T-helper 1 cell treated with Interleukin-12 subunit alpha and Interleukin-12 subunit beta and Interleukin-4 antibody, amounts not matched to agents 30 μg/mL and 1 μg/mL, for 36 hours (primary cell): ENCODE data around the gene BMPER.

ENCODE experiments used
- H3K27ac Mint-ChIP-seq: one replicate; pipeline ENCODE4 v1.8.0; 2021; ENCODE audit warnings: mild to moderate bottlenecking, mixed read lengths
- H3K27me3 Mint-ChIP-seq: one replicate; pipeline ENCODE4 v1.8.0; 2021; ENCODE audit warnings: low read depth, mixed read lengths
- H3K36me3 Mint-ChIP-seq: one replicate; pipeline ENCODE4 v1.8.0; 2021; ENCODE audit warnings: low read depth, mixed read lengths
- H3K4me1 Mint-ChIP-seq: one replicate; pipeline ENCODE4 v1.8.0; 2021; ENCODE audit warnings: low read depth, mixed read lengths
- H3K4me3 Mint-ChIP-seq: one replicate; pipeline ENCODE4 v1.8.0; 2021; ENCODE audit warnings: mild to moderate bottlenecking, moderate library complexity, mixed read lengths
- H3K9me3 Mint-ChIP-seq: one replicate; pipeline ENCODE4 v1.8.0; 2021; ENCODE audit warnings: mixed read lengths

Gene BMPER

GRCh38 chr7:33905389-33906032, at the start of gene BMPER:
BMPER (plus strand) TSS chr7:33905539; CDS start chr7:33905614, 75 bp downstream.
- Mint-ChIP-seq H3K36me3 (no peaks in the 10 kb centered on the region), H3K27ac (no peak within 1 kb of the TSS), H3K4me3 (no peak within 1 kb of the TSS), H3K4me1 (peaks cover 2% of the 10 kb centered on the region), H3K9me3 (no peaks in the 10 kb centered on the region), H3K27me3 (peaks cover 69% of the 10 kb centered on the region)

- H3K4me1 Mint-ChIP-seq, result no peaks in the 10 kb centered on the region
- no peaks in the 10 kb centered on the region for H3K9me3 Mint-ChIP-seq
- H3K36me3 Mint-ChIP-seq, result no peaks in the 10 kb centered on the region
- H3K4me3 Mint-ChIP-seq, result no peak overlapping the region
- no peak overlapping the region for H3K27ac Mint-ChIP-seq
- H3K27me3 Mint-ChIP-seq, result no peaks in the 10 kb centered on the region
Observed at GRCh38 chr7:33861947-33862346, 43.4 kb upstream of the BMPER start.

GRCh38 chr7:33862946-33863814, 42.2 kb upstream of the BMPER start:
- Mint-ChIP-seq H3K9me3 (no peaks in the 10 kb centered on the region), H3K27me3 (no peaks in the 10 kb centered on the region), H3K36me3 (no peaks in the 10 kb centered on the region), H3K4me3 (no peak overlapping the region), H3K27ac (no peak overlapping the region), H3K4me1 (no peaks in the 10 kb centered on the region)

- Mint-ChIP-seq H3K4me3 (no peak overlapping the region), H3K36me3 (no peaks in the 10 kb centered on the region), H3K27ac (no peak overlapping the region), H3K27me3 (no peaks in the 10 kb centered on the region), H3K9me3 (no peaks in the 10 kb centered on the region), H3K4me1 (no peaks in the 10 kb centered on the region)
Observed at GRCh38 chr7:33868166-33868565, 37.2 kb upstream of the BMPER start.

- H3K27me3 Mint-ChIP-seq, result no peaks in the 10 kb centered on the region
- no peak overlapping the region for H3K27ac Mint-ChIP-seq
- H3K9me3 Mint-ChIP-seq, result no peaks in the 10 kb centered on the region
- no peaks in the 10 kb centered on the region for H3K36me3 Mint-ChIP-seq
- H3K4me3 Mint-ChIP-seq, result no peak overlapping the region
- no peaks in the 10 kb centered on the region for H3K4me1 Mint-ChIP-seq
Observed at GRCh38 chr7:33869176-33869575, 36.2 kb upstream of the BMPER start.

- H3K27ac Mint-ChIP-seq, result no peak overlapping the region
- H3K27me3 Mint-ChIP-seq, result no peaks in the 10 kb centered on the region
- no peaks in the 10 kb centered on the region for H3K9me3 Mint-ChIP-seq
- no peak overlapping the region for H3K4me3 Mint-ChIP-seq
- no peaks in the 10 kb centered on the region for H3K4me1 Mint-ChIP-seq
- no peaks in the 10 kb centered on the region for H3K36me3 Mint-ChIP-seq
Observed at GRCh38 chr7:33870120-33870519, 35.2 kb upstream of the BMPER start.

GRCh38 chr7:33872870-33873269, 32.5 kb upstream of the BMPER start:
- Mint-ChIP-seq H3K9me3 (no peaks in the 10 kb centered on the region), H3K4me1 (no peaks in the 10 kb centered on the region), H3K27ac (no peak overlapping the region), H3K36me3 (no peaks in the 10 kb centered on the region), H3K27me3 (peaks cover 5% of the 10 kb centered on the region), H3K4me3 (no peak overlapping the region)

- no peaks in the 10 kb centered on the region for H3K9me3 Mint-ChIP-seq
Observed at GRCh38 chr7:33873518-33873917, 31.8 kb upstream of the BMPER start.

DNA sequence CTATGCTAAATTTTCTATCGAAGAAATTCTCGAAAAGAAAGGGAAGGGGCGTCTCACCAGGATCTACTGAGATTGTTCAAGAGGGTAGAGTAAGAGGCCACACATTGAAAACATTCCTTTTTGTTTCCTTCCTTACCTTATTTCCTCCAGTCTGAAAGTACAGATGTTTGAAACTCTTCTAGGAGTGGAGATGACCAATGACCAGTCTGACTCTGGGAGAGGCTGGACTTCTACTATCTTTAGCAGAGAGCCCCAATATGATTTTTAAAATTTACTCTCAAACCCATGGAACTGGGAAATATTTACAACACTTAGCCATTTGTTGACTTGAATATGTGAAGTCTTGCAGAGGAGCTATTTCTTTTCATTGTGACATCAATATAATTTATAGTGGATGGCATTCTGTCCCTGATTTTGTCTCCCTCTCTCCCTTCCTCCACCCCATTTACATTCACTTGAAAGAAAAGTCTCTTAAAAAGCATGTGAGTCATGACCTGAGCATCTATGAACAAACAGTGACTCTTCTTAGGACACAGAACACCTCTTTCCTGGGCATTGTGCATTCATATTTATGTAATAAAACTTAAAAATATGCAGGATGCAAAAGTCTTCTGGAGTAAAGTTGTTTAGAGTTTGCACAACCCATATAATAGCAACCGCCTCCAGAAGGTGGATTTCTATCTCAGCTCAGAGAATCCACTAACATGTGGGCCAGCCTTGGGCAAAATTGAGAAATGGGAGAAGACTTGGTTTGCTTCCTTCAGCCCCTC, 31.2 kb upstream of the BMPER start:
- Mint-ChIP-seq H3K9me3 (no peaks in the 10 kb centered on the region), H3K4me1 (no peaks in the 10 kb centered on the region), H3K27ac (no peak overlapping the region), H3K36me3 (no peaks in the 10 kb centered on the region), H3K27me3 (peaks cover 5% of the 10 kb centered on the region), H3K4me3 (no peak overlapping the region)

More at GRCh38 chr7:33873518-33873917, 31.8 kb upstream of the BMPER start:
- Mint-ChIP-seq H3K27me3 (peaks cover 5% of the 10 kb centered on the region), H3K4me1 (no peaks in the 10 kb centered on the region), H3K27ac (no peak overlapping the region), H3K36me3 (no peaks in the 10 kb centered on the region), H3K4me3 (no peak overlapping the region)

GRCh38 chr7:33874943-33875342, 30.4 kb upstream of the BMPER start:
- peaks cover 5% of the 10 kb centered on the region for H3K27me3 Mint-ChIP-seq
- H3K4me1 Mint-ChIP-seq, result no peaks in the 10 kb centered on the region
- no peaks in the 10 kb centered on the region for H3K36me3 Mint-ChIP-seq
- no peaks in the 10 kb centered on the region for H3K9me3 Mint-ChIP-seq
- H3K27ac Mint-ChIP-seq, result no peak overlapping the region
- no peak overlapping the region for H3K4me3 Mint-ChIP-seq

DNA sequence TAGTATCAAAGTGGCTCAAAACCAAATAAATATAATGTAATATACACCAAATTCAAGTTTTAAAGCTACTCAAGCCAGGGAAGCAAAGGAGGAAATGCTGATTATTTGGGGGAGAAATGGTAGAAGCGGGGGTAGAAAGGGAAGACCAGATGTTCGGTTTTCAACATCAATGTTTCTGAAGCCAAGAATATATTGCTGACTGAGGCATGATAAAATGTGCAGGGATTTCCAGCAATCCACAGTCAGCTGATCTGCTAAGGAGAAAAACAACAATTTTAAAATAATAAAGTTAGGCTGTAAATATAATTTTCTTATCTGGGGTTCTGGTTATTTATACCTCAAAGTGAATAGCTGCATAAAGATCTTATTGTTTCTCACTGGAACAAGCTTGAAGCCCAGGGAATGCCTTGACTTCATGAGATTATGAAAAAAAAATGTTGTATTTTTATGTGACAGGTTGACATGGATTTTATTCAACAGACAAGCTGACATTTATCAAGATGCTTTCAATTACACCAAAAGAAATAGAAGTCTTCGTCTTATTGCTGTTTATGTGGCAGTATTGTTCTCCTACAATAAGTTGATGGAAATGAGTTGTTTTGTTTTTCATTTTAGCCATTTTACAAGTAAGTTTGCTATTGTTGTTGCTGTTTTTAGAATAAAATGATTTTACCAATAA, 28.6 kb upstream of the BMPER start:
- Mint-ChIP-seq H3K27ac (no peak overlapping the region), H3K9me3 (no peaks in the 10 kb centered on the region), H3K4me1 (no peaks in the 10 kb centered on the region), H3K4me3 (no peak overlapping the region), H3K36me3 (no peaks in the 10 kb centered on the region), H3K27me3 (peaks cover 5% of the 10 kb centered on the region)

DNA sequence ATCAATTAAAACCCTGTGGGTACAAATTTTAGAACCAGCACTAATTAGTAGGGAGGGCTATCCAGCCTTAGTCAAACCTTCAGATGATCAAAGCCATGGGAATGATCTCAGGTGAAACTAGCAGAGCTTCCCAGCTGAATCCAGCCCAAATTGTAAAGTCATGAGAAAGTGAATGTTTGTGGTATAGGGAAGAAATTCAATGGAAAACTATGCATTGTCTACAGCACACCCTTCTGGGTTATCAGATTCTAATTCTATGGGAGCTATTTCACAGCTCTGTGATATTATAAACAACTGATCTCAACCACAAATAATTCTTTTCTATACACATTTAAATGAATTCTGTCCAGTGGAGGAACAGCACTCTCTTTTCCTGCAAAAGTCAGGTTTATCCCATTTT, 24.6 kb upstream of the BMPER start:
- Mint-ChIP-seq H3K27ac (no peak overlapping the region), H3K4me3 (no peak overlapping the region), H3K27me3 (peaks cover 5% of the 10 kb centered on the region), H3K4me1 (no peaks in the 10 kb centered on the region), H3K9me3 (no peaks in the 10 kb centered on the region), H3K36me3 (no peaks in the 10 kb centered on the region)

DNA sequence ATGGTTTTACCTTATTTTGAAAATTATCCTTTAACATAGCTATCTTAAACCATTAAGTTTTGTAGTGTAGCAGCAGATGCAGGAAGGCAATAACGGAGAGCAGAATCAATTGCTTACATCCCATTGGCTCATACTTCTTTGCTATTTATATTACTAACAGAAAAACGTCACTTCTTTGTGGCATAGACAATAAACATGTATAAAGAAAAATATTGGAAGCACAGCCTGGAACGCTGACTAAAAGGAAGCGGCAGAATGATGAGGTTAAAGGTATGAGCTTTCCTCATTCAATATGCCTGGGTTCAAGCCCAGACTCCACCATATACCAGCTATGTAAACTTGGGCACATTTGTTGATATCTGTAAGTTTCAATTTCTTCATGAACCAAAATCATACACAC, 24.0 kb upstream of the BMPER start:
- H3K27me3 Mint-ChIP-seq, result peaks cover 5% of the 10 kb centered on the region
- H3K9me3 Mint-ChIP-seq, result no peaks in the 10 kb centered on the region
- no peak overlapping the region for H3K4me3 Mint-ChIP-seq
- no peaks in the 10 kb centered on the region for H3K4me1 Mint-ChIP-seq
- H3K27ac Mint-ChIP-seq, result no peak overlapping the region
- H3K36me3 Mint-ChIP-seq, result no peaks in the 10 kb centered on the region

DNA sequence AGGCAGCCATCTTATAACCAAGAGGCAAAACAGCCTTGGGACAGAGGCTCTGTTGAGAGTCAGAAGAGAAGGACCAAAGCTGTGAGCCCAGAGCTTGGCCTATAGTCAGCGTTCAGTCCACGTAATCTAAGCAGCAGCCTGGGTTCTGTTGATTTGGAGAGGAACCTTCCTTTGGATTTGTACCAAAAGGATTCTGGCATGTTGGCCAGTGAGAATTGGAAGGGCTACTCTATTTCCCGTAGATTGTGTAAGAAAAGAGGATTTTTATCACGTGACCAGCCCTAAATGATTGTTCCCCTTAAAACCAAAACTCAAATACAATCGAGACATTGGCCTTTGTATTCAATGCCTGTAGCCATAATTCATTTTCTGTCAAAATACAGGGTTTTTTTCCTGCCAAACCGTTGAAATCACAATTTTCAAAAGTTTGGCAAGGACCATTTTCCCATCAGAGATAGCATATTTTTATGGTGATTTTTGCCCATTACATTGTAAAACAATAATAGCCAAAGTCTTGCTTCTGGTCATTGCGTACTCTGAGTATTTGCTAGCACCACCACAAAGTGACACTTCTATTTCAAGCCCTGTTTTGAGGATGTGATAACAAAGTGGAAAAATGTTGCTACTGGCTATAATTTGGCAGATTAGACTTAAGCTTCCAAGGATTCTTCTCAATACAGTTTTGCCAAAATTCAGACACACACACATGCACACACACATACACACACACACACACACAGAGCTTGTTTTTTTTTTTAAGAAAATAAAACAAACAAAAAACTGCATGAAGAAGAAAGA, 23.1 kb upstream of the BMPER start:
- H3K9me3 Mint-ChIP-seq, result no peaks in the 10 kb centered on the region
- H3K27me3 Mint-ChIP-seq, result peaks cover 3% of the 10 kb centered on the region
- H3K4me3 Mint-ChIP-seq, result no peak overlapping the region
- no peaks in the 10 kb centered on the region for H3K4me1 Mint-ChIP-seq
- no peaks in the 10 kb centered on the region for H3K36me3 Mint-ChIP-seq
- H3K27ac Mint-ChIP-seq, result no peak overlapping the region
